ENCODE results near the gene MTFP1. TPM values are rescaled to one million over a fixed set of nuclear protein-coding genes. Genes with fewer than 3 reads are reported as not detected.

The MTFP1 gene
- total RNA-seq, 1 donor from 2014 or later, result 29.9 TPM

DNA sequence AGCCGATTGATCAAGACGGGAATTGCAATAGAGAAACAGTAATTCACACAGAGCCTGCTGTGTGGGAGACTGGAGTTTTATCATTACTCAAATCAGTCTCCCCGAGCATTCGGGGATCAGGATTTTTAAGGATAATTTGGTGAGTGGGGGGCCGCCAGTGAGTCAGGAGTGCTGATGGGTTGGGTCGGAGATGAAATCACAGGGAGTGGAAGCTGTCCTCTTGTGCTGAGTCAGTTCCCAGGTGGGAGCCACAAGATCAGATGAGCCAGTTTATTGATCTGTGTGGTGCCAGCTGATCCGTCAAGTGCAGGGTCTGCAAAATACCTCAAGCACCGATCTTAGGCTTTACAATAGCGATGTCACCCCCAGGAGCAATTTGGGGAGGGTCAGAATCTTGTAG is 15.5 kb downstream of the MTFP1 start:
- peak overlapping the region; percentile 33 for H3K27ac Mint-ChIP-seq
- Histone ChIP-seq H4K20me1 (ENCODE audit: low read depth) (no peaks in the 10 kb centered on the region), H2AFZ (replicated peaks) (no peak overlapping the region), H3K79me2 (ENCODE audit: low read depth) (no peaks in the 10 kb centered on the region), H3K27ac (no peak overlapping the region), H3F3A (ENCODE audit: low read depth) (peaks cover 9% of the 10 kb centered on the region), H3K4me1 (peaks cover 6% of the 10 kb centered on the region), H3K9me3 (ENCODE audit: low read depth) (no peaks in the 10 kb centered on the region), H3K27me3 (no peaks in the 10 kb centered on the region), H3K36me3 (no peaks in the 10 kb centered on the region), H3K4me3 (no peak overlapping the region), H3K9ac (no peak overlapping the region), H3K4me2 (no peak overlapping the region)
- no peaks in the 10 kb centered on the region for H3K36me3 Mint-ChIP-seq
- no peaks in the 10 kb centered on the region for H3K9me3 Mint-ChIP-seq
- H3K4me3 Mint-ChIP-seq, result no peak overlapping the region
- peaks cover 3% of the 10 kb centered on the region for H3K27me3 Mint-ChIP-seq (ENCODE audit: insufficient read depth, low read depth)
- H3K4me1 Mint-ChIP-seq, result peaks cover 20% of the 10 kb centered on the region
- DNase-seq (ENCODE audit: low spot score), result no peak
- TF ChIP-seq EZH2phosphoT487 (IDR thresholded peaks at IDR 0.05), result no peak
- TF ChIP-seq, protein P1, sequence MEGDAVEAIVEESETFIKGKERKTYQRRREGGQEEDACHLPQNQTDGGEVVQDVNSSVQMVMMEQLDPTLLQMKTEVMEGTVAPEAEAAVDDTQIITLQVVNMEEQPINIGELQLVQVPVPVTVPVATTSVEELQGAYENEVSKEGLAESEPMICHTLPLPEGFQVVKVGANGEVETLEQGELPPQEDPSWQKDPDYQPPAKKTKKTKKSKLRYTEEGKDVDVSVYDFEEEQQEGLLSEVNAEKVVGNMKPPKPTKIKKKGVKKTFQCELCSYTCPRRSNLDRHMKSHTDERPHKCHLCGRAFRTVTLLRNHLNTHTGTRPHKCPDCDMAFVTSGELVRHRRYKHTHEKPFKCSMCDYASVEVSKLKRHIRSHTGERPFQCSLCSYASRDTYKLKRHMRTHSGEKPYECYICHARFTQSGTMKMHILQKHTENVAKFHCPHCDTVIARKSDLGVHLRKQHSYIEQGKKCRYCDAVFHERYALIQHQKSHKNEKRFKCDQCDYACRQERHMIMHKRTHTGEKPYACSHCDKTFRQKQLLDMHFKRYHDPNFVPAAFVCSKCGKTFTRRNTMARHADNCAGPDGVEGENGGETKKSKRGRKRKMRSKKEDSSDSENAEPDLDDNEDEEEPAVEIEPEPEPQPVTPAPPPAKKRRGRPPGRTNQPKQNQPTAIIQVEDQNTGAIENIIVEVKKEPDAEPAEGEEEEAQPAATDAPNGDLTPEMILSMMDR (IDR thresholded peaks at IDR 0.05), result no peak
- TF ChIP-seq EZH2 (IDR thresholded peaks at IDR 0.05), result no peak

- Mint-ChIP-seq H3K36me3 (no peaks in the 10 kb centered on the region), H3K27ac (peak overlapping the region; percentile 72), H3K4me1 (peaks cover 20% of the 10 kb centered on the region), H3K4me3 (no peak overlapping the region), H3K9me3 (no peaks in the 10 kb centered on the region), H3K27me3 (ENCODE audit: insufficient read depth, low read depth) (peaks cover 3% of the 10 kb centered on the region)
- peak; percentile 82 for DNase-seq (ENCODE audit: low spot score)
- Histone ChIP-seq H3K36me3 (no peaks in the 10 kb centered on the region), H3K27me3 (no peaks in the 10 kb centered on the region), H3K79me2 (ENCODE audit: low read depth) (no peaks in the 10 kb centered on the region), H3K4me1 (peaks cover 6% of the 10 kb centered on the region), H3F3A (ENCODE audit: low read depth) (peaks cover 9% of the 10 kb centered on the region), H3K9ac (no peak overlapping the region), H3K4me2 (peak overlapping the region; percentile 41), H4K20me1 (ENCODE audit: low read depth) (no peaks in the 10 kb centered on the region), H3K9me3 (ENCODE audit: low read depth) (no peaks in the 10 kb centered on the region), H3K27ac (no peak overlapping the region), H2AFZ (replicated peaks) (peak overlapping the region; percentile 27), H3K4me3 (no peak overlapping the region)
- TF ChIP-seq, protein P1 (IDR thresholded peaks at IDR 0.05), result peak; percentile 83
- no peak for TF ChIP-seq EZH2 (IDR thresholded peaks at IDR 0.05)
Measured at GRCh38 chr22:30444632-30445437, 19.3 kb downstream of the MTFP1 start.

DNA sequence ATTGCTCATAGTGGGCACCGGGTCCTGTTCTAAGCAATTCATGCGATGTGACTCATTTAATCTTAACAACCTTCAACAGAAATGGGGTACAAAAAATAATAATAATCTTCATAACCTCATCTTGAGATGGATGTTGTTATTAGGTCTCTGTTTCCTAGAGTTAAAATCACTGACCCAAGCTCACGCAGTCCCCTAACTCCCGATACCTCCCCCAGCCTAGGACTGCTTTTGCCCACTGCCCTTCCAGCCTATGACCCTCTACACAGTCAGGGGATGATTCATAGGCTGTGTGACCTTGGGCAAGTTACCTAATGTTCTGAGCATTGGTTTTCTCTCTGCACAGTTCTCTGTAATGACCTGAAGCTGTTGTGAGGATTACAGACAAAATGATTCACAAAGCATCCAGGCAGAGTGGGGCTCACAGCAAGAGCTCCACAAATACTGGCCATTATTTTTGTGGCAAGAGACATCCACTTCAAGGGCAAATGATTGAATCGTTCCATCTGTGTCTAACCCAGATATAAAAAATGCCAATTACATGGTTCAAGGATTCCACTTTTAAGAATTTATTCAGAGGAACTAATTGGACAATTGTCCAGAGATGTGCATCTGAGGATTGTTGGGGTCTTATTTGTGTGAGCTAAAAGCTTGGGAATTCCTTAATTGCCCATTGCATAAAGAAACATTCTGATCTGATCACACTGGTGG is 20.0 kb downstream of the MTFP1 start:
- no peak overlapping the region for H3K4me3 Mint-ChIP-seq
- H3K36me3 Mint-ChIP-seq, result no peaks in the 10 kb centered on the region
- H2AFZ ChIP-seq (replicated peaks), result peak overlapping the region; percentile 75
- no peaks in the 10 kb centered on the region for H3K36me3 ChIP-seq
- H3K9me3 Mint-ChIP-seq, result no peaks in the 10 kb centered on the region
- peaks cover 22% of the 10 kb centered on the region for H3K4me1 Mint-ChIP-seq
- no peak for DNase-seq (ENCODE audit: low spot score)
- no peak overlapping the region for H3K4me3 ChIP-seq
- no peak for TF ChIP-seq EZH2phosphoT487 (IDR thresholded peaks at IDR 0.05)
- TF ChIP-seq, protein P1 (IDR thresholded peaks at IDR 0.05), result no peak
- TF ChIP-seq EZH2 (IDR thresholded peaks at IDR 0.05), result no peak
- H3F3A ChIP-seq (ENCODE audit: low read depth), result peaks cover 9% of the 10 kb centered on the region
- peak overlapping the region; percentile 64 for H3K27ac Mint-ChIP-seq
- H3K27me3 Mint-ChIP-seq (ENCODE audit: insufficient read depth, low read depth), result peaks cover 5% of the 10 kb centered on the region
- H3K4me1 ChIP-seq, result peaks cover 6% of the 10 kb centered on the region
- H3K9ac ChIP-seq, result no peak overlapping the region
- H3K4me2 ChIP-seq, result no peak overlapping the region
- no peaks in the 10 kb centered on the region for H3K9me3 ChIP-seq (ENCODE audit: low read depth)
- no peaks in the 10 kb centered on the region for H3K27me3 ChIP-seq
- H3K79me2 ChIP-seq (ENCODE audit: low read depth), result no peaks in the 10 kb centered on the region
- H3K27ac ChIP-seq, result no peak overlapping the region
- no peaks in the 10 kb centered on the region for H4K20me1 ChIP-seq (ENCODE audit: low read depth)
